HG03378 (cell line): ENCODE results near the gene EZH2.

ENCODE experiments used
- ATAC-seq: cut with Tn5 transposase; IDR thresholded peaks from one replicate; pipeline ENCODE4 v1.9.1; 2021; ENCODE audit warnings: mild to moderate bottlenecking, moderate library complexity; ENCODE audit not compliant: unreplicated experiment

The EZH2 gene

DNA sequence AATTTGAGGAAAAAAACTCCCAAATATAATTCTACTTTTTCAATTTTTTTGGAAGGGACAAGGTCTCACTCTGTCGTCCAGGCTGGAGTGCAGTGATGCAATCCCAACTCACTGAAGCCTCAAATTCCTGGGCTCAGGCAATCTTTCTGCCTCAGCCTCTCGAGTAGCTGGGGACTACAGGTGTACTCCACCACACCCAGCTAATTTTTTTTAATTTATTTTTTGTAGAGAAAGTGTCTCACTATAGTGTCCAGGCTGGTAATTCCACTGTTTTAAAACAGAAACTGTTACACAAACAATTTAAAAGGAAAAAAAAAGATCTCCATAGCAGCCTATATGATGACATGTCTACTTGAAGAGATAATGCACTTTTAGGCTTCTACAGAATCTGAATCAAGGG lies 25.6 kb downstream of the EZH2 start:
- ATAC-seq = no peak

DNA sequence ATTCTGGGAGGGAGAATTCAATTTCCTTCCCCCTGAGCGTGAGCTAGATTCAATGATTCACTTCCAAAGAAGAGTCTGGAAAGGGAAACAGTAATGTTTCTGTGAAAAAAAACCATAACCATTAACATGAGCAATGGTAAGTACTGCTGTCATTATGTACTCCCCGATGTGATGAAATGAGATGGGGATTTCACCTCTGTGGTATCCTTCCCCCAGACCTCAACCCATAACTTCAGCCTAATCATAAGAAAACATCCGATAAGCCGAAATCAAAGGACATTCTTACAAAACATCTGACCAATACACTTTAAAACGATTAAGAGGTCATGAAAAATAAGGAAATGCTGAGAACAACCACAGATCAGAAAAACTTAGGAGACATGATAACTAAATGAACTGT lies 27.2 kb downstream of the EZH2 start:
- no peak for ATAC-seq

DNA sequence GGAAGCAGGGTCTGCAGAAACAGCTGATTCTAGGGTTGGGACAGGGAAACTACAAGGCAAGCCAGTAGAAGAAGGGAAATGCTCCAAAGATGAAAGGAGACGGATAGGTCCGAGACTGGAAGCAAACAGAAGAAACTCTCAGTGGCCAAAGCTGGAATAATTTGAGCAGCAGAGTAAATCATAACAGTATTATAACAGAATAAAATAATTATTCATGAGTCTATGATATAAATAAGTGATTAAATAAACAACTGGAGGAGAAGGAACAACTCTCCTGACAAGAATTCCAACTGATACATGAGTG lies 27.6 kb downstream of the EZH2 start:
- no peak for ATAC-seq

DNA sequence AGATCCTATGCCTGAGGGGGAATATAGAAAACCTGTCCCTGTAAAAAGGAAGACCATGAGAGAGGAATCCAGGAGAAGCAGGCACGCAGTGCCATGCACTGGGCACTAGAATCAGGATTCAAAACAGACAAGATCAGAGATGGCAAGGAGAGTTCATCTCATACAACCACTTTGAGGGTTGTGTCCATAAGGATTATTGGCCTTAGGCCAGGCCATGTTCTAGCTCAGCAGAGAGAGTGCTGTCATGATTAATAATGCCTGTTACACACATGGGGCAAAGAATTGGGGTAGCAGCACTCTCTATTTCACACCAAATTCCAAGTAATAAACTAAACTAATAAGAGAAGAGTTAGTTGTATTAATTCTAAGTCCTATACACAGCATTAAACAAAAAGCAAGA lies 29.1 kb downstream of the EZH2 start:
- no peak for ATAC-seq

DNA sequence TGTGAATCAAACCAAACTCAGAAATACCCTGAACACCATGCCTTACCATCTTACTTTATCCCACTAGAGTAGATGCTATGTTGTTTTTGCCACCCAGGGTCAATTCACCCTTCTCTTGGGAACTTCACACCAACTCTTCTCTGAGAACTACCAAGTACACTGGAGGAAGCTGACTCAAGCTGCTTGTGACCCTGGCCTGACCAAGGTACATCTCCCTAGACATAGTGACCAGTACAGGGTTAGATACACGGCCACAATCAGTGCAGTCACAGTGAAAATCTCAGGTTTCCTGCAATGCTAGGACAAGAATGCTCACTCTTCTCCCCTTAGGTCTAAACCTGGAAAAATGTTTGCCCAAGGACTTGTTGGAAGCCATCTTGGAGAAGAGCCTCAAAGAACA lies 31.8 kb downstream of the EZH2 start:
- no peak for ATAC-seq

DNA sequence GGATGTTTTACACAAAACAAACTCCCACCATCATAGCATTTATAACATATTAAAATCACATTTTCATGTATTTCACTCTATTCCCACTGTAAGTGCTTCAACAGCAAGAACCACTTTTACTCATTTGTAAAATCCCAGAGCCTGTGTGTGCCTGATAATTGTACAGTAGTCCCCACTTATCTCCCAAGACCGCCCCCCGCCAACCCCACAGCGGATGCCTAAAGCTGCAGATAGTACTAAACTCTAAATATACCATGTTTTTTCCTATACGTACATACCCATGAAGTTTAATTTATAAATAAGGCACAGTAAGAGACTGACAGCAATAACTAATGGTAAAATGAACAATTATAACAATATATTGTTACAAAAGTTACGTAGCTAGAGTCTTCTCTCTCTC lies 33.5 kb downstream of the EZH2 start:
- no peak for ATAC-seq

DNA sequence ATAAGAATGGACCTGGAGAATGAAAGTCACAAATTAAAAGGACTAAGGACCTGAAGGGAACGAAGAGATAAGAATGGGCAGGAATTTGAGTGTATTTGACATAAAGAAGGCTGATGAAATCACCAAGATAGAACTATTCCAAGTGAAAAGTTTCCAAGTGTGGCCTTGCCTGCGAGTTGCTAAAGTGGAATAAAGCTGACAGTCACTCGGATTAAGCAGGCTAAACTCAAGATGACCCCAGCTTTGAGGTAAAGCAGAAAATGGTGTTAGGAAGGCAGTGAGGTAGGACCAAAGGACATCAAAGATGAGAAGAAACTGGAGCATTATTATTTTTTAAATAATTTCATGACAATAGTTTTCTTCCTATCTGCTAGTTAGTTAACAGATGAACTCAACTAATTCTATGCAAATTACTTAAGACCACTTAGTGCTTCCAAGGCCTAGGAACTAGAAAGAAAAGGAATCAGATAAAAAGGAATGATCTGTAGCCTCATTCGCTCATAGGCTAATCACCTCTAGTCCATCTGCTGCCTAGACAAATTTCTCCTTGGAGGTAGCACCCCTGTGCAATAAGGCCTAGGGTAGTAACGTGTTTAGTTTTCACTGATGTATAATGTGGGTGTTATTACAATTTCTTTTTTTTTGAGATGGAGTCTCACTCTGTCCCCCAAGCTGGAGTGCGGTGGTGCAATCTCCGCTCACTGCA lies 34.5 kb downstream of the EZH2 start:
- ATAC-seq = no peak

DNA sequence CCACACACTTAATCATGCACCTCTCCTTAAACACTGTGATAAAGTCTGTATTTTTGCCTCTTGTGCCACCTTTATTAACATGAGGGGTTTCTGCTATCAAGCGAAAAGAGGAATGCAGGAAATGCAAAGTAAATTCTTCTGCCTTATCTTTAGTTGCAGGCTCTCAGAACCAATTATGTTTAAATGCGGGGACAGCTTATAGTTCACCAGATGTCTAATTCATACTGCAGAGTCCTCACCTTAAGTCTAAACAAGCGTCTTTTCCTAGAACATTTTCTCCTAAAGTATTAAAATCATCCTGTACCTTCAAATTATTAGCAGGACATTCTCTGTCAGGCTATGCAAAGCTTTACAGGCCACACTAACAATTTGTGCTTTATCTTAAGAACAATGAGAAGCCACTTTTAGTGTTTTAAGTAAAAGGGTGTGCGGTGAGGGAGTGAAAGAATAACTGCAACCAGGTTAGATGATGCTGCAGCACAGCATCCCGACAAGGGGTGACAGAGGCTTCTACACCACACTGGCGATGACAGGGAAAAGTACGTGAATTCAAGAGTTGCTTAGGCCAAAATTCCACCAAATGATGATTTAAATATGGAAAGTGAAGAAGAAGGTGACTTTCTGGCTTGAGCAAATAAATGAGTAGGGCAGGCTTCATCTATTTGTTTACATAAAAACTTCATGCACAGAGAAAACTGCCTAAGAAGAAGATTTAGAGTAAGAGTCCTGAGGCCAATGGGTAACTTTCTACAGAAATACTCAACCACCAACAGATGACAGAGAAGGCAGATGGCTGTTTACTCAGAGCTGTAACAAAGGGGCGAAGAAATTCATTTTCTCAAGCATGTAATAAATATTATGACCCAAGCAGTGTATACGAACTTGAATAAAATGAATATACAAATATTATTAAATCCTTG lies 36.0 kb downstream of the EZH2 start:
- no peak for ATAC-seq

DNA sequence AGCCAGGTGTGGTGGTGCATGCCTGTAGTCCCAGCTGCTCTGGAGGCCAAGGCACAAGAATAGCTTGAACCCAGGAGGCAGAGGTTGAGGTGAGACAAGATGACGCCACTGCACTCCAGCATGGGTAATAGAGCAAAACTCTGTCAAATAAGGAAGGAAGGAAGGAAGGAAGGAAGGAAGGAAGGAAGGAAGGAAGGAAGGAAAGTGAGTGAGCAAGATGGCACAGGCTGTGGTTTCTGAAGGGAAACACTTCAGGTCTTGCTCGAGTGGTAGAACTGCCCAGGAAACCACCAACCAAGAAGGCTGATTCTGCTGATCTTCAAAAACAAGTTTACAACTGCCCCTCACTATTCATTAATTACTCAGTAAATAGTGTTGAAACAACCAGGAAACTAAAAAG lies 45.2 kb downstream of the EZH2 start:
- no peak for ATAC-seq

DNA sequence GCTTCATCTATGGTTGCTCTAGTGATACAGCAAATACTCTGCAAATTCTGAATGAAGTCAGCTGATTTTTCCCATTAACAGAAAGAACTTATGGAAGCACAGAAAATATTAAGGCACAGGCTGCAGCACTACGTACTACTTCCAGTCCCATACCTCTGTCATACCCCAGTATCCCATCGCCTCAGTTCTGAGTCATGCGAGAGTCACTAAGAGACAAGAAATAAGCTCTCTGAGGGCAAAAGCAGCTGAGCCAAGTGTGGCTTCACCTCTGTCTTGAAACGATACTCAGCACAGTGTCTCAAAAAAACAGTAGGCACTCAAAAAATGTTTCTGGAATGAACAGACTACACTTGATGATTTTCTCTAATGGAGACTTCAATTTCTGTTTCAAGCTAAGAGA lies 48.2 kb downstream of the EZH2 start:
- ATAC-seq = no peak

DNA sequence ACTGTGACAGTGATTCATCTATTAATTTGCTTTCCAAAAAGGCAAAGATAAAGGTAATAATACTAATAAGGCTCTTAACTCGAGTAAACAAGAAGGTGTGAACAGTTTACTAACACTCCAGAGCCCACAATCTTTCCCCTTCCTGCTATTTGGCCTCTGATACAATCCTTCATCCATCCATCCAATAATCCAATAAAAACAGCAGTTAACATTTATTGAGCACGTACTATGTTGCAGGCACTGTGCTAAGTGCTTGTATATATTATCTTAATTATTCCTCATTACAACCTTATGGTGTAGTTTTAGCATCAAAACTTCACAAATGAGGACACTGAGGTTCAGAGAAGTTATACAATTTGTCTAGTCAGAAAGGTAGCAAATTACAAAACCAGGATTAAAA lies 49.5 kb downstream of the EZH2 start:
- no peak for ATAC-seq

DNA sequence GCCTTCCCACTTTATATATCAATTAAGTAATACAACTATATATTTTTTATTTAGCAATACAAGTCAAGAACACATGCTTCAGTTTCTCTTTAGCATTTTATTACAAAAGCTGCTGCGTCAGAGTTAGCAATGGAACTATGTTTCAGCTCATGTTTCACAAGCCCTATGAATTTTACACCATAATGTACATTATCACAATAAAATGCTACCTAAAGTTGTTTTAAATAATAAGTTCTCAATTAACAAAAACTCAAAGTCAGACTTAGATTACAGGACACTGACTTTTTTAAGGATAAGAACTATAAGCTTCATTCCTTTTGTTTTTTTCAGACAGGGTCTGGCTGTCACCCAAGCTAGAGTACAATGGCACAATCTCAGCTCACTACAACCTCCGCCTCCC lies 52.3 kb downstream of the EZH2 start:
- ATAC-seq = no peak

DNA sequence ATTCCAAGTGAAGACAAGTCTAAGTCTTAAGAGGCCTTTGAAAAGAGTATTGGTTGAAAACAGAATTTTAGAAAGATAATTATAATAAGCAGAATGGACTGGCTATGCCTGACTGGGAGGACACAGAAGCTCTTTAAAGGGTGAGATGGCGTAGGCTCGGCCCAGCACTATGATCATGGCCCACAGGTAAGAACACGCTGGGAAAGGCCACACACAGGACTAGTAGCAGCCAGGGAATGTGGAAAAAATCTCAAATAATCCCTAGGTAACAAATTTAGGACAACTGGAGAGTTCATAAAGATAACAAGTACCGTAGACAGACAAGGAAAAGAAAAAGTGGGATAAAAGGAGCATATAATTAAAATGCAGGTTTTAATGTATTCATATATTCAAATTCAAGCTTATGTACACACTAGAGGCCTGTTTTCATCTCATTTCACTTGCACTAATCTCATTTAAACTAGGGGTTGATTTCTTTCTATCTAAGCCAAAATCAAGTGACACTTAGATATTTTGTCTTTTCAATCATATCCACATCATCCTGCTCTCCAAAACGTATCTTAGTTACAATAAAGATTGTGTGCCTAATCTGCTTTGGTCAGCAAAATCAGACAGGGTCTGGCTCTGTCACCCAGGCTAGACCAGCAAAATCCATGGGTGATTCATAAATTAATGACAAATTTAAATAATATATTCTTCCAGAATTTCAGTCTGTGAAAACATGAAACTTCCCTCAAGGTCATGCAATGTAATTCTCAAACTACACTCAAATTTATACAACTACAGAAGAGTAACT lies 53.0 kb downstream of the EZH2 start:
- no peak for ATAC-seq

DNA sequence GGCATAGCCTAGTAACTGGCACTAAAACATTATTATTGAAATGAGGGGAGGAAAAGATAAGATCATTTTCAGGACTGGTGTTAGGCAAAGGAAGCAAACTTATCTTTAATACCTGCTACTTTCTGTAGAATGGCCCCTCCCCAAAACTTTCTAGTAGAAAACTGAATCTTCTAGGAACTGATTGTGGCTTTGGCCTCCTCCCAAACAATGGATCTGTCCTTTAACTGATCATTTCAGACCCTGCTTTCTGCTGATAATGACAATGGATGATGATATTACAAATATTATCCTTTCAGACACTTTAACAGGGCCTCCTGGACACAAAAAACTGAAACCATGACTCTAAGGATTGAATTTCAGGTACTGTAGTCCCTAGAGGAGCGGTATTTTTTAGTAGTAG lies 55.1 kb downstream of the EZH2 start:
- no peak for ATAC-seq

DNA sequence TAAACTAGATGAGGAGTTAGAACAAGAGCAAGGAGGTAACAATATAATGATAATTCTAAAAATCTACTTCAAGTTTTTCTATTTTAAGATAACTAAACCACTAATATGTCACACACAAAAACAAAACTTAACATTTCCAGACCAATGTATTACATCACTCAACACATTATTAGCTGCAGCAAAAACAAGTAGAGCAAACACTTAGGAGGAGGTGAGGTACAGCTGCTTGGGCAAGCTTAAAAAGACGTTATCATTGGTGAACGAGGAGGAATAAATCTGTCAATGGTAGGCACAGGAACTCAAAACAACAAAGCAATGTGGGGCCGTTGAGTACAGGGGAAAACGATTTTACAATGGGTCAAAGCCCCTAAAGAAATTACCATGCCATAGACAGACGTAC lies 58.8 kb downstream of the EZH2 start:
- no peak for ATAC-seq

DNA sequence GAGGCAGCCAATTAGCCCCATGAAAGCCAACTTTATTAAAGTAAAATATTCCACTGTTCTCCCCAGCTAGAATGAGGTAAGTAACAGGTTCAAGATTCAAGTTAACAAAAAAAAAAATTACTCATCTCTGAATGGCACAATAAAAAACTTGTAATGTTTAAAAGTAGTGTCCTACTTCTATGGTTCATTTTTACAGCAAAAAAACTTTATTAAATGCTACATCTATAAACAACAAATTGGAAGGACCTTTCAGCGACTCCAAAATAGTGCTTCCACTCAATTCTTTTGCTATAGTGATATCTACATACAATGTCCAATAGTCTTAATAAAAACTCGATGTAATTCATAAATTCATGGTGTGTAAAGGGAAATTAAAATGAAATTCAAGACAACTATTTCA lies 59.2 kb downstream of the EZH2 start:
- ATAC-seq = no peak

DNA sequence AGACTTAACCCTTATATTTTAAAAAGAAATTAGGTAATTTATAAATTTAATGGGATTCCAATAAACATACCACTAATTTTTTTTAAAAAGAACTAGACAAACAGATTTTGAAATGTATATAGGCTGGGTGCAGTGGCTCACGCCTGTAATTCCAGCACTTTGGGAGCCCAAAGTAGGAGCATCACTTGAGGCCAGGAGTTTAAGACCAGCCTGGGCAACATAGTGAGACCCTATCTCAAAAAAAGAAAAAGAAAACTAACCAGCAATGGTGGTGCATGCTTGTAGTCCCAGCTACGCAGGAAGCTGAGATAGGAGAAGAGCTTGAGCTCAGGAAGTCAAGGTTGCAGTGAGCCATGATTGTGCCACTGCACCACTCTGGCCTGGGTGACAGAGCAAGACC lies 62.7 kb downstream of the EZH2 start:
- ATAC-seq = no peak

DNA sequence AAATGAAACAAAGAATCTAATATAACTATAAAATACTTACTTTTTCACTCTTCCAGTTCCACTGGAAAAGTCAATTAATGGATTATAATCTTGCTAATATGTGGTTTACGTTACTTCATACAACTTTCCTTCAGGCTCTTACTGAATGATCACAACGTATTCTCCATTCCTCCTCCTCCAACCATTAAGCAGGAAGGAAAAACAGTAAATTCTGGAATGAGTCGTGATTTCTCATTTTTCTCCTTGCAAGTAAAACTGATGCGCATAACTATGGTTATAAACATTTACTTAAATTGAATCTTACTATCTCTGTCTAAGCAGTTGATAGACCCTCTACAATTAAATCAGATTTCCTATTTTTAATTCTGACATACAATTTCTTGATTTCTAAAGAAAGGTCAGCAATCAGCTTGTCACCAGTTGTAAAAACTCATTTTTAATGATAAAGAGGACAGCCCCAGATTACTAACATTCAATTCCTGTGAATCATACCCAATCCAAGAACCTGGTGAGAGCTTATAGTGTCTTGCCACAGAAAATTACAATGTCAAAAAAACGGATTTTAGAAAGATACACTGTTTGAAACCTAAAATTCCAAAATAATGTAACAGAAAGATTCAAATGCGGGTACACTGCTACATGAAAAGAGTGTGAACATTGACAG lies 64.3 kb downstream of the EZH2 start:
- ATAC-seq = no peak

DNA sequence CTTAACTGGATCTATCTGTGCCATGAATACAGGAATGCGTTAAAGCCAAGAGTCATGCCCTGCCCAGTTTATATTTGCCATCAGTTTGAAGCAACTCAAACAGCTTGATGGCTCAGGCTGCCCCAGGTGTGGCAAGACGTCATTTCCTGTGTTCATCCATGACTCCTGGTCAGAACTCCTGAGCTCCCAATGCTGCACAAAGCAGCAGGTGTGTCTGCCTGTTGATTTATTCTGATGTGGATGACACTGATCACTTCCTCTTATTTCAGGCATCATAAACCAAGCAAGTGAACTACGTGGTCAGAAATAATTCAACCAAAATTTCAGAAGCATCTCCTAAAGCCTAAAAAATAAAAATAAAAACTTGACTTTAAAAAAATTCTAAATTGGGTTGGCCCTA lies 68.5 kb downstream of the EZH2 start:
- ATAC-seq = no peak

DNA sequence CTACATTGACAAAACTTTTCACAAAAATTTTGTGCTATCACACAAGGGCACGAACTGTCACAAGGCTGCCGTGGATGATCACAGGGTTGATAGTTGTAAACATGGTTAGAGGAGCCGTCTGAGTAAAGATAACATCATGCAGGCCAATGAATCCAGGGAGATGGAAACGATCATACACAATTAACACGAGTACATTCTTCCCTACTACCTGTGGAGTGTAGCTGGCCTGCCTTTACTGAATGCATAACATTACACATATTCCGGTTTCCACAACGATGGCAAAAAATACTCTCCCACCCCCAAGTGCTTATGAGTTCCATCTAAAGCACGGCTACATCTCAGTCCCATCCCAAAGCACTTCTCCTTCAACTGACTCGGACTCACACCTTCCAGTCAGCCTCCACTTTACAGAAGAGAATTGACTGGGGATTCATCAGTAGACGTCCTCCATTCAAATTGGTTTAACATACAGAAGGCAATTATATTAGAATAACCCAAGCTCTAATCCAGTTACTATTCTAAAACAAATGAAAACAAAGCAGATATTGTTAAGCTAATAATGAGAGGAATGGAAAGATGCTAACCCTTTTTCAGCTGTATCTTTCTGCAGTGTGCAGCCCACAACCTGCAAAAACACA lies 69.0 kb downstream of the EZH2 start:
- no peak for ATAC-seq

DNA sequence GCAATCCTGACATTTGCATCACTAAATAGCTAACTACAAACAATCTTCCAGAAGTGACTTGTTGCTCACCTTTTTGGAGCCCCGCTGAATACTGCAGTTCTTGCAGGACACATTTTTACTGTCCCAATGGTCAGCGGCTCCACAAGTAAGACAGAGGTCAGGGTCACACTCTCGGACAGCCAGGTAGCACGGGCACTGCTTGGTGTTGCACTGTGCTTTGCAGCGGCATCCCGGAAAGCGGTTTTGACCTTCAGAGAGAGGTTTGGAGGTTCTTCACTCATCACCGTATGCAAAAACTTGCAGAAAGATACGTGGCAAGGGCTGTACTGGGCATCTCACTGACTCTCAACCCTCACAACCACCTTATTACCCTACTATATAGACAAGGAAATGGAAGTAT lies 70.2 kb downstream of the EZH2 start:
- ATAC-seq = no peak
